ENCODE results near the gene ABCA2.
A peak's percentile ranks its signal among the peaks of the same experiment; 100 is the strongest.
"Not testable (repeated sequence)": the region's sequence is repeated elsewhere in the genome, so short reads cannot be mapped to it uniquely, and the experiment has no call there.

Gene ABCA2

GRCh38 chr9:137062798-137063197, 34.8 kb upstream of the ABCA2 start:
- DNase-seq (ENCODE audit: low spot score): not testable (repeated sequence)

DNA sequence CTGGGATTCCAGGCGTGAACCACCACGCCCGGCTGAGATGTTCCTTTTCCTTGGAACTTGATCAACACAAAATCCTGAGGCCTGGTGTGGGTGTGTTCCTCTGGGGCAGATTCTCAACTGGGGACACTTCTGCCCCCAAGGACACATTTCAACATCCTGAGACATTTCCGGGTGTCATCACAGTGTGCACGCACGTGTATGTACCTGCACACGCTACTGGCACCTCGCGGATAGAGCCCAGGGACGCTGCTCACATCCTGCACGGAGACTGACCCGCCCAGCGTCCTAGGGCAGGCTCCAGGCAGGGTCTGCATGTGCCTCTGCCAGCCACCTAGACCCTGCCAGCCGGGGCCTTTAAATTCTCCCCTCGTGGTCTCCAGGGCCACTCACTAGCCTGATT, 34.3 kb upstream of the ABCA2 start:
- no peak for DNase-seq (ENCODE audit: low spot score)

DNA sequence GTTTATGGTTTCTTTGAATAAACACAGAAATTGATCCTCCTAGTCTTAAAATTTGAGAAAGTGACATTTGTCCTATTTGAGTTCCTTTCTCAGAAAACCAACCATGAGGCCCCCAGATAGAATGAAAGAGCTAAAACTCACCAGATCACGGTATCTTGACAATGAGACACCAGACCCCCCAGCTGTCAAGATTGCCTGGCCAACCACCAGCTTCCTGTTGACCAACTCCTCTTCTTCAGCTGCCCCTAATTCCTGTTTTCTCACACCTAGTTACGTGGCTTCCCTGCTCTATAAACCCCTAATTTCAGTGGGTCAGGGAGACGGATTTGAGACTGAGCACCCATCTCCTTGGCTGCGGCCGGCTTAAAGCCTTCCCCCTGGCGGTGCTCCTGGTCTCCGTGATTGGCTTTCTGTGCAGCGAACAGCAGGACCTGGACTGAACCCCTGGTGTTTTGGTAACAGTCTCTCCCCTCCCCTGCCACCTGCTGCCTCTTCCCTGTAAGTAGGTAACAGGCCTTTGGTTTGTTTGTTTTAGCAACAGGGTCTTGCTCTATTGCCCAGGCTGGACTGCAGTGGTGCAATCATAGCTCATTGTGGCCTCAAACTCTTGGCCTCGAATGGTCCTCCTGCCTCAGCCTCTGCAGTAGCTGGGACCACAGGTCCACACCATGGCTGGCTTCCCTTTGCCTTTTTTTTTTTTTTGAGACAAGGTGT, 30.6 kb upstream of the ABCA2 start:
- DNase-seq (ENCODE audit: low spot score): no peak

GRCh38 chr9:137057545-137057944, 29.5 kb upstream of the ABCA2 start:
- no peak for DNase-seq (ENCODE audit: low spot score)

GRCh38 chr9:137056739-137057415, 28.8 kb upstream of the ABCA2 start:
- DNase-seq (ENCODE audit: low spot score): no peak

- DNase-seq (ENCODE audit: low spot score): no peak
These were observed 27.6 kb upstream of the ABCA2 start for GRCh38 chr9:137055385-137056364.

DNA sequence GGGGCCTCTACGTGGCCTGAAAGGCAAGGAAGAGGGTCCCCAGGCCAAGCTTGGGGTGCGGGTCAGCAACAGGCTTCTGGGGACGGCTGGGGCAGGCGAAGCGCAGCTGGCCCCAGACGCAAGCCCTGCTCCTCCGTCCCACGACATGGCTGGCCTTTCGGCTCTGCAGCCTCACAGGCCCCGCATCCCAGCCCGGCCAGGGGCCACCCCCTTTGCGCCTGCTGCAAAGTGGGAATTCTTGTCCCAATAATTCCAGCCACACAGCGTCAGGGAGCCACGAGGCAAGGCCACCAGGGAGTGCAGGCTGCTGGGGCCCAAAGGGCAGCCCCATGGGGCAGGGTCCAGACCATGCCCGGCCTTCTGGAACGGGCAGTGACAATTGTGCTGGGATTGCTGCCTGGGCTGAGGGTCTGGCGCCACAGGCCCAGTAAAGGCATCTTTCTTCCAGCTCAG, 26.9 kb upstream of the ABCA2 start:
- no peak for DNase-seq (ENCODE audit: low spot score)

- DNase-seq (ENCODE audit: low spot score): peak; percentile 62
These were observed 26.2 kb upstream of the ABCA2 start, which contains the start of gene ENTPD2 for GRCh38 chr9:137053944-137054931. Gene ENTPD2, minus strand, starts transcription at chr9:137054061. Its CDS starts 64 bp downstream, at chr9:137053997.

GRCh38 chr9:137052998-137053943, 25.2 kb upstream of the ABCA2 start:
- no peak for DNase-seq (ENCODE audit: low spot score)

- no peak for DNase-seq (ENCODE audit: low spot score)
These were observed 24.3 kb upstream of the ABCA2 start for GRCh38 chr9:137052293-137052692.

DNA sequence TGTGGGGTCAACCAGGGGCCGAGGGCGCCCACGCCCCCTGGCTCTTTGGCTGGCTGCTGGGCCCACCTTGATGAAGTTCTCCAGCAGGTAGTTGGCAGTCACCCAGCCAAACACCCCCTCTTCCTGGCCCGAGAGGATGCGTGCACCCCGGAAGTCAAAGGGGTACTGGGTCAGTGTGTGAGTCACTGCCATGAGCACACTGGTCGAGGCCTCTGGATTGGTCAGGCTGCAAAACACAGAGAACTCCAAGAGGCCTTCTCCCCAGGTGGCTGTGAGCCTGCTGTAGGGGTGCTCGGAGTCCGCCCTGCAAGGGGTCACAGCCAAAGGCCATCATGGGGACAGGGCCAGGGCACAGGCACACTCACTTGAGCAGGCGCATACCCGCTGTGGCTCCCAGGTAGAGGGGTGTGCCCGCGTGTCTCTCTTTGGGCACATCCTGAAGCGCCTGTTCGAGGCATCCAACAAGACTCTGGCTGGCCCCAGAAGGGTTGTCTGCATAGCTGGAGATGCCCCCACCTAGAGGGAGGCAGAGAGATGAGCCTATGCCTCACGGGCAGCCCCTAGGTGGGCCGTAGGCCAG, 23.2 kb upstream of the ABCA2 start:
- no peak for DNase-seq (ENCODE audit: low spot score)

- DNase-seq (ENCODE audit: low spot score): no peak
These were observed 22.5 kb upstream of the ABCA2 start for GRCh38 chr9:137050570-137050969.

DNA sequence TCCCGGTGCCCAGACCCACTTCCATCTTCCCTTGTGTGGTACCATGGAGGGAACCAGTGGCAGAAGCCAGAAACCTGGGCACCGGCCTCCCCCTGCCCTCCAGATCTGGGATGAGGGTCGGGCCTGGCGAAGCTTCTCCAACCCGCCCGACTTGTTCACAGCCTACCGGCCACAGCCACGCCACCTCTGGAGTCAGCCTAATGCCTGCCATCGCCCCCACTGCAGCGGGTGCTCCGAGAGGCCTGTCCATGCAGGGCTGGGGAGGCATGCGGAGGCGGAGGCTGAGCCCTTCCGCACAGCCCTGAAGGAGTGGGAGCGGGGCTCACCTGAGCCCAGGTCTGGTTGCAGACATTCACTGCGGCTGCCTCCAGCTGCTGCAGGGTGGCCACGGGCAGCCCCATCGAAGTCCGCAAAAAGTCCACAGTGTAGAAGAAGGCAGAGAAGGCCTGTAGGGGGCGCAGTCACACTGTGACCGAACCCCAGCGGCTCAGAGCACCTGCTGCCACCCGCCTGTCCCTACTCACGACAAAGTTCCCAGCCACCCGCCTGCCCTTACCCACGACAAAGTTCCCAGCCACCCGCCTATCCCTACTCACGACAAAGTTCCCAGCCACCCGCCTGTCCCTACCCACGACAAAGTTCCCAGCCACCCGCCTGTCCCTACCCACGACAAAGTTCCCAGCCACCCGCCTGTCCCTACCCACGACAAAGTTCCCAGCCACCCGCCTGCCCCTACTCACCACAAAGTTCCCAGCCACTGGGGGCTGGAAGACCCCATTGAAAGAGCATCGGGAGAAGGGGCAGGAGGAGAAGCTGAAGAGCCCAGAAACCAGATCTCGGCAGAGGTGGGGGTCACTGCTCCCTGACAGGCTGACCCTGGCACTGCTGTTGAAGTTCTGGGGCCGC, 21.8 kb upstream of the ABCA2 start:
- no peak for DNase-seq (ENCODE audit: low spot score)

DNA sequence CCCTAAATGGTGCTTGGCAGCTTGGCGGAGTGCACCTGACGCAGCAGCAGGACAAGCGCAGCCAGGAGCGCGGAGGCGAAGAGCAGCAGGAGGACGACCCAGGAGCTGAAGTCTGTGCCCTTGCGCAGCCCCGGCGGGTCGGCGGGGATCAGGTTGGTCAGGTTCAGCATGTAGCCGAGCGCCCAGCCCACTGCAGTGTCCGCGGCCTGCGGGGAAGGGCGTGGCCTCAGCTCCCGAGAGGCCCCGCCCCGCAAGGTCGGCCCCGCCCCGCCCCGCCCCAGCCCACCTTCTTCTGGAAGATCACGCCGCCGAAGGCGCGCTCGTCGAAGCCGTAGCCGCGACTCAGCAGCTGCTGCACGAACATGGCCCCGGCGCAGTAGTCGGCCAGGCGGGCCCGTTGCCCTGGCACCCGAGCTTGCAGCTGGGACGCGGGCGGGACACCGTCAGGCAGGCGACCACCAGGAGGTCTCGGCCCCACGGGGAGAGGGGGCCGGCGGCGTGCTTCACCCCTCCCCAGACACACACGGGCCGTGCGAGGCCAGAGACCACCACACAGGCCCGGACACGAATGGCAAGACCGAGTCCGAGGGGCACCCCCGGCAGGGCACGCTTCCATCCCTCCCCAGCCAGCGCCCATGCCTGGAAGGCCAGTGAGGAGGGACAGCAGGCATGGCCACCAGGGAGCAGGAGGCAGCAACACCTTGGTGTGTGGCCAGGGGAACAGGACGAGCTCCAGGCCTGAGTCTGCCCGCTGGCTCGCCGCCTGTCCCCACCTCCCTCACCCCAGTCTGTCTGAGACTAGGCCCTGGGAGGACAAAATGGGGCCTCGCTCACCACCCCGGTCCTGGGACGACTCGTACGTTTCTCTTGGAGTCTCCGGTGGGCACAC, 20.9 kb upstream of the ABCA2 start:
- no peak for DNase-seq (ENCODE audit: low spot score)

- DNase-seq (ENCODE audit: low spot score): peak; percentile 90
These were observed 18.2 kb upstream of the ABCA2 start, which contains the start of gene NPDC1 for GRCh38 chr9:137046088-137046787. Gene NPDC1, minus strand, starts transcription at chr9:137046177. Its CDS starts 188 bp downstream, at chr9:137045989.

- no peak for DNase-seq (ENCODE audit: low spot score)
These were observed 17.5 kb upstream of the ABCA2 start for GRCh38 chr9:137045294-137046087.
